Stimulated activated CD4-positive, alpha-beta T cell treated with anti-CD3 and anti-CD28 coated beads, Interleukin-2, amount 100 ng/mL, for 4 hours (primary cell): ENCODE results near the gene SMIM17.

Experiments
- DNase-seq: peaks from one replicate; pipeline ENCODE4 v3.0.0-alpha.2; 2020; ENCODE audit warnings: low read depth

SMIM17 gene

GRCh38 chr19:56642711-56643459 lies at the start of gene SMIM17:
Gene SMIM17, plus strand, starts transcription at chr19:56643159. Its CDS starts 2,509 bp downstream, at chr19:56645668.
- DNase-seq, result no peak

GRCh38 chr19:56594446-56594782 lies 48.5 kb upstream of the SMIM17 start:
- DNase-seq, result no peak

GRCh38 chr19:56594783-56595547 lies 48.0 kb upstream of the SMIM17 start, which contains the start of gene ZNF71:
Gene ZNF71, plus strand, starts transcription at chr19:56595302. Its CDS starts 6,257 bp downstream, at chr19:56601559.
- DNase-seq, result peak; percentile 82

- no peak for DNase-seq
Measured at GRCh38 chr19:56595548-56595899, 47.4 kb upstream of the SMIM17 start.

GRCh38 chr19:56596676-56597075 lies 46.3 kb upstream of the SMIM17 start:
- DNase-seq, result no peak

- DNase-seq, result no peak
Measured at GRCh38 chr19:56597696-56598095, 45.3 kb upstream of the SMIM17 start.

GRCh38 chr19:56601375-56601774 lies 41.6 kb upstream of the SMIM17 start:
- DNase-seq, result no peak

GRCh38 chr19:56603829-56604228 lies 39.1 kb upstream of the SMIM17 start:
- DNase-seq, result no peak

- no peak for DNase-seq
Measured at GRCh38 chr19:56608274-56608964, 34.5 kb upstream of the SMIM17 start.

- DNase-seq, result no peak
Measured at GRCh38 chr19:56611288-56611687, 31.7 kb upstream of the SMIM17 start.

GRCh38 chr19:56612737-56613136 lies 30.2 kb upstream of the SMIM17 start:
- DNase-seq, result no peak

GRCh38 chr19:56613639-56614038 lies 29.3 kb upstream of the SMIM17 start:
- no peak for DNase-seq

- no peak for DNase-seq
Measured at GRCh38 chr19:56617531-56617930, 25.4 kb upstream of the SMIM17 start.

- DNase-seq, result no peak
Measured at GRCh38 chr19:56619121-56619520, 23.8 kb upstream of the SMIM17 start.

GRCh38 chr19:56622374-56622773 lies 20.6 kb upstream of the SMIM17 start:
- no peak for DNase-seq

- DNase-seq, result no peak
Measured at GRCh38 chr19:56623006-56623405, 20.0 kb upstream of the SMIM17 start.

- DNase-seq, result no peak
Measured at GRCh38 chr19:56625708-56626107, 17.3 kb upstream of the SMIM17 start.

- no peak for DNase-seq
Measured at GRCh38 chr19:56633021-56633420, 9.9 kb upstream of the SMIM17 start.

- no peak for DNase-seq
Measured at GRCh38 chr19:56637976-56638555, 4.9 kb upstream of the SMIM17 start.

- DNase-seq, result no peak
Measured at GRCh38 chr19:56639217-56639616, 3.7 kb upstream of the SMIM17 start.

- DNase-seq, result no peak
Measured at GRCh38 chr19:56643460-56643955, 549 bp downstream of the SMIM17 start.

- no peak for DNase-seq
Measured at GRCh38 chr19:56654151-56654550, 11.2 kb downstream of the SMIM17 start.
